ENCODE results near the gene S100A12.

DNA sequence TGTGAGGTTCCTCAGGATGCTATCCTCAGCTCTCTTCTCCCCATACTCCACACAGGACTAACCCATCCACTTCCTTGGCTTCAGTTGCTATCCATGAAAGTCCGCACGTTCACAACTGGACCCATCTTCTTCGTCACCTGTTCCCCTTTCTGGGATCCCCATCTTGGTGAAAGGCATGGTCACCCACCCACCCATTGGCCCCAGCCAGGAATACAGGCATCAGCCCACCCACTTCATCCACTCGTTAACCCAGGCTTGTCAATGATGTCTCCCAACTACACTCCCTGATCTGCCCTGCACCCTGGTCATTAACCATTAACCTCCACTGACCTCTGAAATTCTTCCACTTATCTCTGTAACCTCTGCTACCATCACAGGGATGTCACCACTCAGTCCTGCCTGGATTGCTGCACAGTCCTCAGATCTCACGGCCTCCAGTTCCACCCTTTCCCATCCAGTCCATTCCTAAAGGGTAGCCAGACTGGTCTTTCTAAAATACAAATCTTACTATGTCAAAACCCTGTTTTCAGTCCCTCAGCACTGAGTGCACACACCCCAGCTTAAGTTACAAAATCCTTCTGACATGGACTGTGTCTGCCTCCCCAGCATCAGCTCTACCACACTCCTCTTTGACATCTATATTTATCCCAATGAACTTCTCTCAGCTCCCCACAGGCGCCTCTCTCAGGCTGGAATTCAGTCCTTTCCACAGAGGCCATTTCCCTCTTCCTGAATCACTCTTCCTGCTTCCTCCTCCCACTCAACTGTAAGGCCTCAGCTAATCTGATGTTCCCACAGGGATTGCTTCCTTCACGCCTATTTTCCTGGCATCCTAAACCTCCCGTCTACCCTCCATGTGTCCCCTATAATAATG lies 37.2 kb downstream of the S100A12 start:
- TF ChIP-seq CTCF (IDR thresholded peaks at IDR 0.05) (no peak), POLR2A (IDR thresholded peaks at IDR 0.05) (no peak)
